NCI-H446 treated with DMSO at 0.1 percent for 48 hours (cell line): ENCODE results near the gene RASSF10.

Experiments used
- DNase-seq: peaks from one replicate; lab custom pipeline; 2025; lab: John Stamatoyannopoulos, UW

Gene RASSF10

GRCh38 chr11:12994476-12994875 is 14.6 kb upstream of the RASSF10 start:
- no peak for DNase-seq

- no peak for DNase-seq
Observed at GRCh38 chr11:12995188-12995587, 13.9 kb upstream of the RASSF10 start.

GRCh38 chr11:12995823-12996222 is 13.3 kb upstream of the RASSF10 start:
- no peak for DNase-seq

- no peak for DNase-seq
Observed at GRCh38 chr11:12997168-12997567, 11.9 kb upstream of the RASSF10 start.

GRCh38 chr11:12998336-12998735 is 10.8 kb upstream of the RASSF10 start:
- DNase-seq = no peak

GRCh38 chr11:12999597-12999996 is 9.5 kb upstream of the RASSF10 start:
- DNase-seq = no peak

GRCh38 chr11:13000116-13000515 is 9.0 kb upstream of the RASSF10 start:
- DNase-seq = no peak

GRCh38 chr11:13000721-13001120 is 8.4 kb upstream of the RASSF10 start:
- no peak for DNase-seq

- DNase-seq = peak; percentile 33
Observed at GRCh38 chr11:13003736-13004493, 5.2 kb upstream of the RASSF10 start.

- no peak for DNase-seq
Observed at GRCh38 chr11:13007182-13008060, 1.7 kb upstream of the RASSF10 start.

GRCh38 chr11:13008061-13008435 is 1.1 kb upstream of the RASSF10 start:
- DNase-seq = no peak

GRCh38 chr11:13009476-13009920 is 382 bp downstream of the RASSF10 start:
- no peak for DNase-seq

- no peak for DNase-seq
Observed at GRCh38 chr11:13009921-13010748, 1.0 kb downstream of the RASSF10 start.

GRCh38 chr11:13010749-13011465 is 1.8 kb downstream of the RASSF10 start:
- DNase-seq = no peak

GRCh38 chr11:13011466-13012055 is 2.4 kb downstream of the RASSF10 start:
- DNase-seq = no peak

GRCh38 chr11:13012056-13012661 is 3.0 kb downstream of the RASSF10 start:
- DNase-seq = no peak

- no peak for DNase-seq
Observed at GRCh38 chr11:13013054-13013488, 4.0 kb downstream of the RASSF10 start.

- DNase-seq = no peak
Observed at GRCh38 chr11:13015753-13016152, 6.6 kb downstream of the RASSF10 start.

- no peak for DNase-seq
Observed at GRCh38 chr11:13016415-13016814, 7.3 kb downstream of the RASSF10 start.

GRCh38 chr11:13019313-13019712 is 10.2 kb downstream of the RASSF10 start:
- no peak for DNase-seq

GRCh38 chr11:13023423-13023822 is 14.3 kb downstream of the RASSF10 start:
- DNase-seq = no peak
